HG02884 (cell line): Measurements from ENCODE around the gene NXPE4.
"Not testable (repeated sequence)": the region's sequence is repeated elsewhere in the genome, so short reads cannot be mapped to it uniquely, and the experiment has no call there.

Experiments
- ATAC-seq: cut with Tn5 transposase; IDR thresholded peaks from one replicate; pipeline ENCODE4 v1.9.1; 2021; ENCODE audit warnings: mild to moderate bottlenecking, moderate library complexity; ENCODE audit not compliant: unreplicated experiment

The NXPE4 gene

DNA sequence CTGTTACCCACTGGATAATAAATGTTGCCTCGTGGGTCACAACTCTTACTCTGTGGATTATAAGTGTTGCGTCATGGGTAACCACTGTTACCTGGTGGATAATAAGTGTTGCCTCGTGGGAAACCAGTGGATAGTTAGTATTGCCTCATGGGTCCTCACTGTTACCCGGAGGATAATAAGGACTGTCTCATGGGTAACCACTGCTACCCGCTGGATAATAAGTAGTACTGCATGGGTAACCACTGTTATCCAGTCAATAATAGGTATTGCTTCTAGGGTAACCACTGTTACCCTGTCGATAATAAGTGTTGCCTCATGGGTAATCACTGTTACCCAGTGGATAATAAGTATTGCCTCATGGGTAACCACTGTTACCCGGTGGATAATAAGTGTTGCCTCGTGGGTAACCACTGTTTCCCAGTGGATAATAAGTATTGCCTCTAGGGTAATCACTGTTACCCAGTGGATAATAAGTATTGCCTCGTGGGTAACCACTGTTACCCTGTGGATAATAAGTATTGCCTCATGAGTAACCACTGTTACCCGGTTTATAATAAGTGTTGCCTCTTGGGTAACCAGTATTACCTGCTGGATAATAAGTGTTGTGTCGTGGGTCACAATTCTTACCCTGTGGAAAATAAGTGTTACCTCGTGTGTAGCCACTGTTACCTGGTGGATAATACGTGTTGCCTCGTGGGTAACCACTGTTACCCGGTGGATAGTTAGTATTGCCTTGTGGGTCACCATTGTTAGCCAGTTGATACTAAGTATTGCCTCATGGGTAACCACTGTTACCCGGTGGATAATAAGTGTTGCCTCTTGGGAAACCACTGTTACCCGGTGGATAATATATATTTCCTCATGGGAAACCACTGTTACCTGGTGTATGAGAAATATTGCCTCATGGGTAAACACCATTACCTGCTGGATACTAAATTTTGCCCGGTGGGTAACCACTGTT lies 15.7 kb upstream of the NXPE4 start:
- ATAC-seq: no peak

DNA sequence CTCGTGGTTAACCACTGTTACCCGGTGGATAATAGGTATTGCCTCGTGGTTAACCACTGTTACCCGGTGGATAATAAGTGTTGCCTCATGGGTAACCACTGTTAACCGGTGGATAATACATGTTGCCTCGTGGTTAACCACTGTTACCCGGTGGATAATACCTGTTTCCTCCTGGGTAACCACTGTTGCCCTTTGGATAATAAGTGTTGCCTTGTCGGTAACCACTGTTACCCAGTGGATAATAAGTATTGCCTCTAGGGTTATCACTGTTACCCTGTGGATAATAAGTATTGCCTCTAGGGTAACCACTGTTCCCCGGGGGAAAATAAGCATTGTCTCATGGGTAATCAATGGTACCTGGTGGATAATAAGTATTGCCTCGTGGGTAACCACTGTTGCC lies 15.0 kb upstream of the NXPE4 start:
- no peak for ATAC-seq

DNA sequence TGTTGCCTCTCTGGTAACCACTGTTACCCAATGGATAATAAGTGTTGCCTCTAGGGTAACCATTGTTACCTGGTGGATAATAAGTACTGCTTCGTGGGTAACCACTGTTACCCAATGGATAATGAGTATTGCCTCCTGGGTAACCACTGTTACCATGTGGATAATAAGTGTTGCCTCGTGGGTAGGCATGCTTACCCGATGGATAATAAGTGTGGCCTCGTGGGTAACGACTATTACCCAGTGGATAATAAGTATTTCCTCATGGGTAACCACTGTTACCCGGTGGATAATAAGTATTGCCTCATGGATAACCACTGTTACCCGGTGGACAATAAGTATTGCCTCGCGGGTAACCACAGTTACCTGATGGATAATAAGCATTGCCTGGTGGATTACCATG lies 13.8 kb upstream of the NXPE4 start:
- no peak for ATAC-seq

DNA sequence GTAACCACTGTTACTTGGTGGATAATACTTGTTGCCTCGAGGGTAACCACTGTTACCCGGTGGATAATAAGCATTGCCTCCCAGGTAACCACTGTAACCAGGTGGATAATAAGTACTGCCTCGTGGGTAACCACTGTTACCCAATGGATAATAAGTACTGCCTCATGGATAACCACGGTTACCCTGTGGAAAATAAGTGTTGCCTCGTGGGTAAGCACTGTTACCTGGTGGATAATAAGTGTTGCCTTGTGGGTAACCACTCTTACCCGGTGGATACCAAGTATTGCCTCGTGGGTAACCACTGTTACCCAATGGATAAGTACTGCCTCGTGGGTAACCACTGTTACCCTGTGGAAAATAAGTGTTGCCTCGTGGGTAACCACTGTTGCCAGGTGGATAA lies 13.0 kb upstream of the NXPE4 start:
- ATAC-seq: not testable (repeated sequence)

DNA sequence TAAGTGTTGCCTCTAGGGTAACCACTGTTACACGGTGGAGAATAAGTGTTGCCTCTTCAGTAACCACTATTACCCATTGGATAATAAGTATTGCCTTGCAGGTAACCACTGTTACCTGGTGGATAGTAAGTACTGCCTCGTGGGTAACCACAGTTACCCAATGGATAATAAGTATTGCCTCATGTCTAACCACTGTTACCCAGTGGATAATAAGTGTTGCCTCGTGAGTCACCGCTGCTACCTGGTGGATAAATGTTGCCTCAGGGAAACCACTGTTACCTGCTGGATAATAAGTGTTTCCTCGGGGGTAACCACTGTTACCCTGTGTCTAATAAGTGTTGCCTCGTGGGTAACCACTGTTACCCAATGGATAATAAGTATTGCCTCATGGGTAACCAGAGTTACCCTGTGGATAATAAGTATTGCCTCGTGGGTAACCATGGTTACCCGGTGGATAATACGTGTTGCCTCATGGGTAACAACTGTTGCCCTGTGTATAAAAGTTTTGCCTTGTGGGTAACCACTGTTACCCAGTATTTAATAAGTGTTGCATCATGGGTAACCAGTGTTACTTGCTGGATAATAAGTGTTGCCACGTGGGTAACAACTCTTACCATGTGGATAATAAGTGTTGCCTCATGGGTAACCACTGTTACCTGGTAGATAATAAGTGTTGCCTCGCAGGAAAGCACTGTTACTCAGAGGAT lies 12.3 kb upstream of the NXPE4 start:
- ATAC-seq: no peak

DNA sequence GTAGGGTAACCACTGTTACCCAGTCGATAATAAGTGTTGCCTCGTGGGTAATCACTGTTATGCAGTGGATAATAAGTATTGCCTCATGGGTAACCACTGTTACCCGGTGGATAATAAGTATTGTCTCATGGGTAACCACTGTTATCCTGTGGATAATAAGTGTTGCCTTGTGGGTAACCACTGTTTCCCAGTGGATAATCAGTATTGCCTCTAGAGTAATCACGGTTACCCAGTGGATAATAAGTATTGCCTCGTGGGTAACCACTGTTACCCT lies 11.2 kb upstream of the NXPE4 start:
- ATAC-seq: not testable (repeated sequence)

DNA sequence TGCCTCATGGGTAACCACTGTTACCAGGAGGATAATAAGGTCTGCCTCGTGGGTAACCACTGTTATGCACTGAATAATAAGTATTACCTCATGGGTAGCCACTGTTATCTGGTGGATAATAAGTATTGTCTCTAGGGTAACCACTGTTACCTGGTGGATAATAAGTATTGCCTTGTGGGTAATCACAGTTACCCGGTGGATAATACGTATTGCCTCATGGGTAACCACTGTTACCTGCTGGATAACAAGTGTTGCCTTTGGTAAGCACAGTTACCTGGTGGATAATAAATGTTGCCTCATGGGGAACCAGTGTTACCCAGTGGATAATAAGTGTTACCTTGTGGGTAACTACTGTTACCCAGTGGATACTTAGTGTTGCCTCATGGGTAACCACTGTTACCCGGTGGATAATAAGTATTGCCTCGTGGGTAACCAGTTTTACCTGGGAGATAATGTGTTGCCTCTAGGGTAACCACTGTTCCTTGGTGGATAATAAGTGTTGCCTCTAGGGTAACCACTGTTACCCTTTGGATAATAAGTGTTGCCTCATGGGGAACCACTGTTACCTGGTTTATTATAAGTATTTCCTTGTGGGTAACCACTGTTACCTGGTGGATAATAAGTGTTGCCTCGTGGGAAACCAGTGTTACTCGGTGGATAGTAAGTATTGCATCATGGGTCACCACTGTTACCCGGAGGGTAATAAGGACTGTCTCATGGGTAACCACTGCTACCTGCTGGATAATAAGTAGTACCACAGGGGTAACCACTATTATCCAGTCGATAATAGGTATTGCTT lies 10.6 kb upstream of the NXPE4 start:
- no peak for ATAC-seq

DNA sequence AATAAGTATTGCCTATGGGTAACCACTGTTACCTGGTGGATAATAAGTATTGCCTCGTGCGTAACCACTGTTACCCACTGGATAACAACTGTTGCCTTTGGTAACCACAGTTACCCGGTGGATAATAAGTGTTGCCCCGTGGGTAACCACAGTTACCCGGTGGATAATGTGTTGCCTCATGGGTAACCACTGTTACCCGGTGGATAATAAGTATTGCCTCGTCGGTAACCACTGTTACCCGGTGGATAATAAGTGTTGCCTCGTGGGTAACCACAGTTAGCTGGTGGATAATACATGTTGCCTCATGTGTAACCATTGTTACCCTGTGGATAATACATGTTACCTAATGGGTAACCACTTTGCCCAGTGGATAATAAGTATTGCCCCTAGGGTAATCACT lies 9.8 kb upstream of the NXPE4 start:
- no peak for ATAC-seq

DNA sequence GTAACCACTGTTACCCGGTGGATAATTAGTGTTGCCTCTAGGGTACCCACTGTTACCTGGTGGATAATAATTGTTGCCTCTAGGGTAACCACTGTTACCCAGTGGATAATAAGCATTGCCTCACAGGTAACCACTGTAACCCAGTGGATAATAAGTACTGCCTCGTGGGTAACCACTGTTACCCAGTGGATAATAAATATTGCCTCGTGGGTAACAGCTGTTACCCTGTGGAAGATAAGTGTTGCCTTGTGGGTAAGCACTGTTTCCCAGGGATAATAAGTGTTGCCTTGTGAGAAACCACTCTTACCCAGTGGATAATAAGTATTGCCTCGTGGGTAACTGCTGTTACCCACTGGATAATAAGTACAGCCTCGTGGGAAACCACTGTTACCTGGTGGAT lies 9.3 kb upstream of the NXPE4 start:
- no peak for ATAC-seq

DNA sequence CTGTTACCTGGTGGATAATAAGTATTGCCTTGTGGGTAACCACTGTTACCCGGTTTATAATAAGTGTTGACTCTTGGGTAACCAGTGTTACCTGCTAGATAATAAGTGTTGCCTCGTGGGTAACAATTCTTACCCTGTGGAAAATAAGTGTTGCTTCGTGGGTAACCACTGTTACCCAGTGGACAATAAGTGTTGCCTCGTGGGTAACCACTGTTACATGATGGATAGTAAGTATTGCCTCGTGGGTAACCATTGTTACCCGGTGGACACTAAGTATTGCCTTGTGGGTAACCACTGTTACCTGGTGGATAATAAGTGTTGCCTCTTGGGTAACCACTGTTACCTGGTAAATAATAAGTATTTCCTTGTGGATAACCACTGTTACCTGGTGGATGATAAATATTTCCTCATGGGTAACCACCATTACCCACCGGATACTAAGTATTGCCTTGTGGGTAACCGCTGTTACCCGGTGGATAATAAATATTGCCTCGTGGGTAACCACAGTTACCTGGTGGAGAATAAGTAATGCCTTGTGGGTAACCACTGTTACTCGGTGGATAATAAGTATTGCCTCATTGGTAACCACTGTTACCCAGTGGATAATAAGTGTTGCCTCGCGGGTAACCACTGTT lies 8.7 kb upstream of the NXPE4 start:
- no peak for ATAC-seq

DNA sequence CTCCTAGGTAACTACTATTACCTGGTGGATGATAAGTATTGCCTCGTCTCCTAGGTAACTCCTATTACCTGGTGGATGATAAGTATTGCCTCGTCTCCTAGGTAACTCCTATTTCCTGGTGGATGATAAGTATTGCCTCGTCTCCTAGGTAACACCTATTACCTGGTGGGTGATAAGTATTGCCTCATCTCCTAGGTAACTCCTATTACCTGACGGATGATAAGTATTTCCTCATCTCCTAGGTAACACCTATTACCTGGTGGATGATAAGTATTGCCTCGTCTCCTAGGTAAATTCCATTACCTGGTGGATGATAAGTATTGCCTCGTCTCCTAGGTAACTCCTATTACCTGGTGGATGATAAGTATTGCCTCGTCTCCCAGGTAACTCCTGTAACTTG lies 7.6 kb upstream of the NXPE4 start:
- ATAC-seq: not testable (repeated sequence)

DNA sequence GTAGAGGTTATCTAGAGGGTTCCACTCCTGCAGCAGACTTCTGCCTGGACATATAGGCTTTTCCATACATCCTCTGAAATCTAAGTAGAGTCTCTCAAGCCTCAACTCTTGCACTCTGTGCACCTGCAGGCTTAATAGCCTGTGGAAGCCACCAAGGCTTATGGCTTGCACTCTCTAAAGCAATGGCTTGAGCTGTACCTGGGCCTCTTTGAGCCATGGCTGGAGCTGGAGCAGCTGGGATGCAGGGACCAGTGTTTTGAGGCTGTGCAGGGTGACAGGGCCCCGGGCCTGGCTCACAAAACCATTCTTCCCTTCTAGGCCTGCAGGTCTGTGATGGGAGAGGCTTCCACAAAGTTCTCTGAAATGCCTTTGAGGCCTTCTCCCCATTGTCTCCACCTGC lies 2.9 kb upstream of the NXPE4 start:
- no peak for ATAC-seq

DNA sequence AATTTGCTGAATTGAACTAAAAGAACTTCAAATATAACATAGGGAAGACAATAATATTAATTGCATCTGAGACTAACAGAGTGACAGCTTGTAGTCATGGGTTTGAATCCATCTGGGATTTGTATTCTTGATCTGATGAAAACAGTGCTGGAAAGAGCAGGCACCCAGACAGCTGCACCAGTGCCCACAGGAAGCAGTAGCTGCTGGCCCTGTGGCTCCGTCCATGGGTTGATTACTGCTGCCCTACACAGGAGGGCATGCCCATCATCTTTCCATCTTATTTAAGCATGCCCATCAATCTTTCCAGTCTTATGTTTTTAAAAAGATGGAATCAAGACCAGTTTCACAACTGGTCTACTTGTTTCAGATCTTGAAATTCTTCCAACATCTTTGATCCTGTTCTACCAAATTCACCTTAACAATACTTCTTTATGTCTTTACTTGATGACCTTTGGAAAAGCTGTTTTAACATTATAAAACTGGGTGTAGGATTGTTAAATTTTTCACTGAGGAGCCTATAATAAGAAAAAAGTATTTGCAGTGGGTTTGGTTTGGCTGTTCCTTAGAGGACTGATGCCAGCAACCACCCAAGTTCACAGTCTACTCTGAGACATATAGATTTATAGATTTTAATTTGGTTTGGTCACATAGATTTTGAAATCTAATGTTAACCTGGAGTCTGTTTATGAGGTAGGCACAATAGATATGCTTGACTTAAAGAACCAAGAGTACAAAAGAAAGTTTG lies 761 bp upstream of the NXPE4 start:
- ATAC-seq: no peak

DNA sequence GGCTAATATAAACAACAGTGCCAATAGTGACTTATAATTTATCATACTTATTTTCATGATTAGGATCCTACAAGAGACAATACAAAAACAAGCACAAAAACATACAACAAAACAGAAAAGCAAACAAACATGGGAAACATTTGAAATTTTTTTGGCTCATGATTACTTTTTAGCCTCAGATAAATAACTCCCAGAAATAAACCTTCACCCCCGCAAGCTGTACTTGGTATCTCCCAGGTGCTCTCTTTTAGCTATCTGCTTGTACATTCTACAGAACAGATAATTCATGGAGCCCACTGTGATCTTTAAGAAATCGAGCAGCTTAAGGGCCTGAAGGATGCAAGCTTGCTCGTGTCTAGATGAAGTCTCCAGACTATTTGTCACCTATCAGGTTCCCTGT lies 883 bp downstream of the NXPE4 start:
- ATAC-seq: no peak

DNA sequence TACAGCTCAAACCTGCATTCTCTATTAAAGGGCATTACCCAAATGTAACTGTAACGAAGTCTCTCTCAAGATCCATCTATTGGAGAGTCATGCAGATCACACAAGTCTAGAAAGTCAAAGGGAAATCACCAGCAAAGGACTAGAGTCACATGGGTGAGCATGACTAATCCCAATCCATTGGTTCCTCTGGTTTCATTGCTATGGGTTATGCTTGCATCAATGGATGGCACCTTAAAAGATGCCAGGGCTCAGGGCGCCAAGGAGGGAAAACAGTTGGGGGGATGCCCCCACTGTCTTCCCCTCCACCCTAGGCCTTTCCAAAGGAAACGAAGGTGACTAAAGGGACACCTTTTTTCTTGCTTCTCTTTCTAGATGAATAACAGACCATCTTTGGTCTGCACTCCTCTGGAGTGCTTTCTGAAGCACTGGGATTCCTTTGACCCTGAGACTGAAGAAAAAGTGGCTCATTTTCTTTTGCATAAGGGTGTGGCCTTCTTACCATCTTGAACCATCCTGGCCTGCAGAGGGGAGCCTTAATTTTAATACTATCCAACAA lies 8.1 kb downstream of the NXPE4 start:
- ATAC-seq: no peak

DNA sequence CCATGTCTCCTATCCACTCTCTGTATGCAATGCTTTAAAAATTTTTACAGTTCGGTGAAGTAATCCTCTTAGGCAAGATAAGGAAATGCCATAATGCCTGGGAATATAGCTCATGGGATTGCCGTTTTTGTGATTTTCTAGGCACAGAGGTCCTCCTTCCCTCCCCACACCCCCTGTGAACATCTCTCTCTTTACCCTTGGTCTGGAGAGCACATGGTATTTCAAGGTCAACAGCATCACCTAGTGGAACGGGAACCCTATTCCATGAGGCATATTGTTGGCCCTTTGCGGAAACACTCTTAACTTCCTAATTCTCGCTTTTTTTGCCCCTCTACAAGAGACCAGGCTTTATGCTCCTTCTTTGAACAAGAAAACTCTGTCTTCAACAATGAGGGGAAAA lies 8.8 kb downstream of the NXPE4 start:
- no peak for ATAC-seq

DNA sequence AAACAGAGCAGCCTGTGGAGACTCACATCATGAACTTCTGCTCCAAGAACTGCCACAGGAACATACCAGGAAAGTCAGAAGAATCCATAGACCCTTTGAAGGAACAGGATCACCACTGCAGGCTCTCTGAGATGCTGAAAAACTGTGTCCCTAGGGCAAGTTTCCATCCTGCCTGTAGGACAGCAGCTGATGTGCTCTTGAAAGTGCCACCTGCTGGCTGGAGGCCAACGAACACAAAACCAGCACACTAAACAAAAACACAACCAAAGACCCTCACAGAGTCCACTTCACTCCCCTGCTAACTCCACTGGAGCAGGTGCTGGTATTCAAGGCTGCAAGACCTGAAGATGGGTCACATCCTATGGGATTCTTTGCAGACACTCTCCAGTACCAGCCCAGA lies 23.9 kb downstream of the NXPE4 start:
- no peak for ATAC-seq

DNA sequence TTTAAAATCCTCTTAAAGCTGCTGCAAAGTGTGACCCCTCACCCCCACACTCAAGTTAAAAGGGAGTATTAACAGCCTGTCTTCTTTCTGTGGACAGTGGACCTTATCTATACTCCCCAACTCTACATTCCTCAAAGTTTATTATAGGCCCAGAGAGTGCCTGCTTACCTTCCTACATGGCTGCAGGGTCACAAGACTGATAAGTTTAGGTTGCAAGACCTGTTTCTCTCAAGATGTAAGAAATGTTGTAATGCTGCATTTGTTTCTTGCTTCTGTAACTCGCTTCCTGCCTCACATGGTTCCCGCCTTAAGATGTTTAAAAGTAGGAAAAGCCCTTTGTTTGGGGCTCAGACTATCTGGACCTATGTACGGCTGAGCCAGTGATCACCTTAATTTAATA lies 25.8 kb downstream of the NXPE4 start:
- no peak for ATAC-seq

DNA sequence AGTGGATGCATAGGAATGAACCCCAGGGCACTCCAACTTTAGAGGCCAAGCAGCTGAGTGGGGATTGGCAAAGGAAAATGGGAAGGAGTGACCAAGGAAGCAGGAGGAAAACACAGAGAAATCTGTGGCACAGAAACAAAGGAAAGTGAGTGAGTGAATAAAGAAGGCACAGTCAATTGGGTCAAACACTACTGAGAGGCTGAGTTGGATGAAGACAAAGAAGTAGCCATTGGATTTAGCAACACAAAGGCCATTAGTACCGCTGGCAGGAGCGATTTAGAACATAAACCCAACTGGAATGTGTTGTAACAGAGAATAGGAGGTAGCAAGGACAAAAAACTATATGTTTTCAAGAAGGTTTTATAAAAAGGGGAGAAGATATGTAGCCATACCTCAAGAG lies 29.3 kb downstream of the NXPE4 start:
- ATAC-seq: no peak

DNA sequence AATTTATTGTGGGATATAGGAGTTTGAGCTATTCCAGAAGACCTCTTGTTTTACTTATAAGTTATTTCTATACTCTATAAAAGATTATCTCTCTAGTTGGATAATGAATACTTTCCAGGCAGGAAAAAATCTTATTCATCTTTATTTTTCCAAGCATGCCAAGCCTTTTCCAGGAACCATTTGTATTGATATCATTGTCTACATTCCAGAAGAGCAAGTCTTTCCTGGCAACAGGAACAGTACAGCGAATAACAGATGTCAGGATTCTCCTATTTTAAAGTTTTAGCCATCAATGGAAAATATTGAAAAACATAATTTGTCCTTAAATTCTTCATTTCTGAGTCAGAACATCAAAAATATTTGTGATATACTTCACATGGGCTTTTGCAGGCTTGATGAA lies 30.8 kb downstream of the NXPE4 start:
- ATAC-seq: no peak
